ENCODE measurements around the gene ECEL1.

ECEL1 gene

DNA sequence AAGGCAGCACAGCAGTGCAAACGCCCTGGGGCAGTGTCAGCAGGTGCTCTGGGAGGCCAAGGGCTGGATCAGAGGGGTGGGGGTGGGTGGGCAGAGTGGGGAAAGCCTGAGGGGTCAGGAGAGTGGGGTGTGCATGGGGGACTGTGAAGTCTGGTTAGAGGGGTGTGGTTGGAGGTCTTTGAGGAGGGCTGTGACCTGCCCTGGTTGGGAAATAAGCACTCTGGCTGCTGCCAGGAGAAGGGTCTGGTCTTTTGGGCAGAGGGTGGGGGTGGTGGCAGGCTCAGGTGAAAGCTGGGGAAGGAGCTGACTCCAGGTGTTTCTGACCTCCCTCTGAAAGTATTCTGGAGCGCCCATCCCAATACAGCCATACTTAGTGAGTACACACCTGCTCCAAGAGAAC is 27.5 kb downstream of the ECEL1 start:
- no peak for DNase-seq
- no peaks in the 10 kb centered on the region for H3K36me3 ChIP-seq (ENCODE audit: insufficient read depth, low read length)
- no peak overlapping the region for H3K4me3 ChIP-seq (ENCODE audit: low read depth in 1 of 2, low read length in 2 of 2)
- H3K9me3 ChIP-seq (ENCODE audit: insufficient read depth, low read length, severe bottlenecking), result no peaks in the 10 kb centered on the region
- no peaks in the 10 kb centered on the region for H3K4me1 ChIP-seq (ENCODE audit: insufficient read depth, low read length)
- H3K27ac ChIP-seq (ENCODE audit: low read length), result no peak overlapping the region
- peaks cover 7% of the 10 kb centered on the region; the same call in 1 of the 2 replicates for H4K20me1 ChIP-seq (ENCODE audit: insufficient read depth, low read length)
- H2AFZ ChIP-seq (ENCODE audit: low read depth, low read length), result no peak overlapping the region
- no peak overlapping the region for H3K4me2 ChIP-seq (ENCODE audit: insufficient read depth, low read length)
- no peaks in the 10 kb centered on the region for H3K27me3 ChIP-seq (ENCODE audit: insufficient read depth, low read length, poor library complexity)
- TF ChIP-seq CTCF (IDR thresholded peaks at IDR 0.05; ENCODE audit: borderline replicate concordance, extremely low read depth, low read length, poor library complexity, severe bottlenecking) (no peak), EZH2 (IDR thresholded peaks at IDR 0.05; ENCODE audit: borderline replicate concordance, low read depth, low read length, severe bottlenecking) (no peak)
- H3K9ac ChIP-seq (ENCODE audit: low read depth, low read length), result no peak overlapping the region
- H3K79me2 ChIP-seq (ENCODE audit: insufficient read depth, low read length), result no peaks in the 10 kb centered on the region
- ATAC-seq (ENCODE audit: insufficient read depth, low read depth), result no peak

DNA sequence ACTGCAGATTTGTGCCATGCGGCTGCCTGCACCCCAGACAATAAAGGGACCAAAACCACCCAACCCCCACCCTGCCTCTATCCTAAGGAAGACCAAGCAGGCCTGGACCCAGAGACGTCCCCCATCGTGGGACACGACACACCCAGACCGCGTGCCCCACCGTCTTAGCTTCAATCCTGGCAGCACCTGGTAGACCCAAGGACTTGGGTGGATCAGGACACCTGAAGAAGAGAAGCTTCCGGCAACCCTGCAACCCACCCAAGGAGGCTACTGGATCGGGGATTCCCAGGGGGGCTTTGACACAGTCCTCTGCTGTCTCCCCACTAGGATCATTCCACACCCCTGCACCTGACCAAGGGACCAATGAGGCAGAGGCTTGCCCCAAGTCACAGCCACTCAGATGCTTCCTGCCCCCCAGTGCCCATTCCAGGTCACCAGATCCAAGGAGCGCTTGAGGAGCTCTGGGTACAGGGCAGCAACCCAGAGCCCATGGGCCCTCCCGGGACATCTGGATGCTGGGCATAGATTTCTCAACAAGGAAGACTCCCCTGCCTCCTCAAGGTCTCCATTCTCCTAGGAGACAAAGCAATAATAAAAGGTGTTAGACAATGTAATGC is 28.1 kb downstream of the ECEL1 start:
- Histone ChIP-seq H3K27me3 (ENCODE audit: insufficient read depth, low read length, poor library complexity) (peaks cover under 1% of the 10 kb centered on the region), H3K36me3 (ENCODE audit: insufficient read depth, low read length) (no peaks in the 10 kb centered on the region), H3K27ac (ENCODE audit: low read length) (no peak overlapping the region), H3K79me2 (ENCODE audit: insufficient read depth, low read length) (no peaks in the 10 kb centered on the region), H3K4me2 (ENCODE audit: insufficient read depth, low read length) (no peak overlapping the region), H3K4me3 (ENCODE audit: low read depth in 1 of 2, low read length in 2 of 2) (no peak overlapping the region), H2AFZ (ENCODE audit: low read depth, low read length) (no peak overlapping the region), H3K9ac (ENCODE audit: low read depth, low read length) (no peak overlapping the region), H4K20me1 (ENCODE audit: insufficient read depth, low read length) (peaks cover 9% of the 10 kb centered on the region), H3K9me3 (ENCODE audit: insufficient read depth, low read length, severe bottlenecking) (no peaks in the 10 kb centered on the region), H3K4me1 (ENCODE audit: insufficient read depth, low read length) (no peaks in the 10 kb centered on the region)
- TF ChIP-seq EZH2 (IDR thresholded peaks at IDR 0.05; ENCODE audit: borderline replicate concordance, low read depth, low read length, severe bottlenecking) (no peak), CTCF (IDR thresholded peaks at IDR 0.05; ENCODE audit: borderline replicate concordance, extremely low read depth, low read length, poor library complexity, severe bottlenecking) (no peak)
- ATAC-seq (ENCODE audit: insufficient read depth, low read depth) (no peak), DNase-seq (no peak)

- TF ChIP-seq EZH2 (IDR thresholded peaks at IDR 0.05; ENCODE audit: borderline replicate concordance, low read depth, low read length, severe bottlenecking), result no peak
- no peak for TF ChIP-seq CTCF (IDR thresholded peaks at IDR 0.05; ENCODE audit: borderline replicate concordance, extremely low read depth, low read length, poor library complexity, severe bottlenecking)
- no peak overlapping the region for H2AFZ ChIP-seq (ENCODE audit: low read depth, low read length)
- no peaks in the 10 kb centered on the region for H3K79me2 ChIP-seq (ENCODE audit: insufficient read depth, low read length)
- H3K27ac ChIP-seq (ENCODE audit: low read length), result no peak overlapping the region
- DNase-seq (no peak), ATAC-seq (ENCODE audit: insufficient read depth, low read depth) (no peak)
- H3K4me2 ChIP-seq (ENCODE audit: insufficient read depth, low read length), result no peak overlapping the region
- peaks cover 3% of the 10 kb centered on the region for H3K27me3 ChIP-seq (ENCODE audit: insufficient read depth, low read length, poor library complexity)
- H3K9me3 ChIP-seq (ENCODE audit: insufficient read depth, low read length, severe bottlenecking), result no peaks in the 10 kb centered on the region
- no peaks in the 10 kb centered on the region for H3K36me3 ChIP-seq (ENCODE audit: insufficient read depth, low read length)
- H4K20me1 ChIP-seq (ENCODE audit: insufficient read depth, low read length), result peaks cover 9% of the 10 kb centered on the region
- H3K4me3 ChIP-seq (ENCODE audit: low read depth in 1 of 2, low read length in 2 of 2), result no peak overlapping the region
- H3K9ac ChIP-seq (ENCODE audit: low read depth, low read length), result no peak overlapping the region
- H3K4me1 ChIP-seq (ENCODE audit: insufficient read depth, low read length), result no peaks in the 10 kb centered on the region
Observed at GRCh38 chr2:232458661-232459418, 28.8 kb downstream of the ECEL1 start.

All from DND-41 (cell line).